Naive thymus-derived CD8-positive, alpha-beta T cell (primary cell): ENCODE measurements around the gene CLIP3. TPM values are rescaled to one million over a fixed set of nuclear protein-coding genes. Genes with fewer than 3 reads are reported as not detected.
"Not testable (repeated sequence)": the region's sequence is repeated elsewhere in the genome, so short reads cannot be mapped to it uniquely, and the experiment has no call there.

ENCODE experiments used
- ATAC-seq, 2 donors: fragments of 150-1000 bp; cut with Tn5 transposase in 1 of 2; sonication (Bioruptor Pico), chemical (Tn5 transposase) in 1 of 2; 1 replicate in 1 of 2; 2 replicates in 1 of 2; pipeline ENCODE4 v1.10.0; 2021; ENCODE audit warnings: mild to moderate bottlenecking in 2 of 2, moderate library complexity in 2 of 2
- POLR2A ChIA-PET: fragments of 350-600 bp; sonication (Branson Sonifier 250); formaldehyde crosslinking; loops from one replicate; lab custom pipeline; 2021; ENCODE audit warnings: antibody characterized with exemption; lab: Charles Lee
- DNase-seq, 10 donors: peaks; one replicate each; pipeline versions ENCODE4 v3.0.0 to v3.0.0-alpha.2; 2020 to 2022
- H3K27ac Mint-ChIP-seq, 10 donors: one replicate each; pipeline ENCODE4 v1.8.0; 2020 to 2022; ENCODE audit warnings: mild to moderate bottlenecking in 10 of 10, mixed read lengths in 10 of 10, moderate library complexity in 4 of 10, inconsistent platforms in 1 of 10
- H3K27me3 Mint-ChIP-seq, 5 donors: one replicate each; pipeline ENCODE4 v1.8.0; 2021 to 2022; ENCODE audit warnings: mixed read lengths in 5 of 5
- H3K36me3 Mint-ChIP-seq, 3 donors: one replicate each; pipeline ENCODE4 v1.8.0; 2020 to 2022; ENCODE audit warnings: mixed read lengths in 3 of 3, mild to moderate bottlenecking in 2 of 3, inconsistent platforms in 1 of 3
- H3K4me1 Mint-ChIP-seq, 4 donors: one replicate each; pipeline ENCODE4 v1.8.0; 2021 to 2022; ENCODE audit warnings: mixed read lengths in 4 of 4
- H3K4me3 Mint-ChIP-seq, 10 donors: one replicate each; pipeline ENCODE4 v1.8.0; 2020 to 2022; ENCODE audit warnings: mild to moderate bottlenecking in 10 of 10, mixed read lengths in 10 of 10, moderate library complexity in 6 of 10, inconsistent platforms in 1 of 10
- H3K9me3 Mint-ChIP-seq, 9 donors: one replicate each; pipeline ENCODE4 v1.8.0; 2020 to 2022; ENCODE audit warnings: mixed read lengths in 9 of 9, mild to moderate bottlenecking in 3 of 9, inconsistent platforms in 1 of 9, moderate library complexity in 1 of 9
- polyA plus RNA-seq, 3 donors: library from polyadenylated mRNA; unstranded; fragments of 300-500 nt; fragmentation: Illumina TruSeq; gene quantifications; one replicate each; pipeline ENCODE4 v1.2.3, GENCODE V29; 2021
- total RNA-seq, 8 experiments: library from RNA in 2 of 8; stranded (reverse) in 2 of 8; gene quantifications; one replicate each; pipeline ENCODE4 v1.2.3 and lab custom pipeline; 2021 to 2026

The CLIP3 gene
- total and polyA plus RNA-seq, 5 experiments from 2014 or later, result 1.3 to 2.6 (median 1.6) TPM; not detected in 1

DNA sequence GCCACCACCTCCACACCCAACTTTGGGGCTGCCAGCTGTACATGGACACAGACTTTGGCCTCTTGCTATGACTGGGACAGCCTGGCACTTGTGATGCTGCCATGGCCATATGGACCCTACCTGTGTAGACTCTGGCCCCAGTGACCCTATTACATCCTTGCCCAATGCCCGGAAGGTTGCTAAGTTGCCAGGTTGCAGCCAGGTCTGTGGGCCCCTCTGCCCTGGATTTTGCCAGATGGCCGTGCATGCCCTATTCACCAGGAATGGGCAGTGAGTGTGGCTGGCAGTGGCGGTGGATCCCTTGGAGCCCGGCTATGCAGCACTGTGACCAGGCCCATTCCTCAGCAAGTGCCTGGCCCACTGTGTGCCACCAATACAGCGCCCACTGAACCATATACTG lies 46.6 kb downstream of the CLIP3 start:
- no peak for ATAC-seq
- Mint-ChIP-seq H3K4me3 (peak overlapping the region in 6 of 10 donors; percentile 13 to 83 (median 56)), H3K27me3 (peaks cover 19 to 69% (median 50%) of the 10 kb centered on the region in 5 donors), H3K36me3 (peaks cover 0 to 2% (median 0%) of the 10 kb centered on the region in 3 donors), H3K4me1 (peaks cover 5 to 7% (median 7%) of the 10 kb centered on the region in 4 donors), H3K27ac (no peak overlapping the region), H3K9me3 (peaks cover 0 to 2% (median 0%) of the 10 kb centered on the region in 9 donors)
- POLR2A ChIA-PET, result no interaction called here
- no peak for DNase-seq

DNA sequence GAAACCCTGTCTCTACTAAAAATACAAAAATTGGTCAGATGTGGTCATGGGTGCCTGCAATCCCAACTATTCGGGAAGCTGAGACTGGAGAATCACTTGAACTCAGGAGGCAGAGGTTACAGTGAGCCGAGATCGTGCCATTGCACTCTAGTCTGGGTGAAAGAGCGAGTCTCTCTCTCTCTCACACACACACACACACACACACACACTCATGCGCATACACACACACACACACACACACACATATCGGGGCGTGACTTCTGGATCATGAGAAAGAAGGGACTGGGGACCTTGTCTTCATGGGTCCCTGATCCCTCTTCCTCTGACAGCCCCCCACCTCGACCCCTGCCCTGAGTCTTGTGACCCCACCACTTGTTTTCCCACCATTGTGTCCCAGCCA lies 49.5 kb downstream of the CLIP3 start:
- POLR2A ChIA-PET, result no interaction called here
- peaks cover 28 to 77% (median 67%) of the 10 kb centered on the region in 5 donors for H3K27me3 Mint-ChIP-seq
- peaks cover 0 to 2% (median 0%) of the 10 kb centered on the region in 9 donors for H3K9me3 Mint-ChIP-seq
- H3K4me1 Mint-ChIP-seq, result peaks cover 5 to 7% (median 7%) of the 10 kb centered on the region in 4 donors
- ATAC-seq (no peak), DNase-seq (no peak)
- H3K36me3 Mint-ChIP-seq, result peaks cover 0 to 2% (median 0%) of the 10 kb centered on the region in 3 donors
- H3K27ac Mint-ChIP-seq, result no peak overlapping the region
- no peak overlapping the region for H3K4me3 Mint-ChIP-seq

DNA sequence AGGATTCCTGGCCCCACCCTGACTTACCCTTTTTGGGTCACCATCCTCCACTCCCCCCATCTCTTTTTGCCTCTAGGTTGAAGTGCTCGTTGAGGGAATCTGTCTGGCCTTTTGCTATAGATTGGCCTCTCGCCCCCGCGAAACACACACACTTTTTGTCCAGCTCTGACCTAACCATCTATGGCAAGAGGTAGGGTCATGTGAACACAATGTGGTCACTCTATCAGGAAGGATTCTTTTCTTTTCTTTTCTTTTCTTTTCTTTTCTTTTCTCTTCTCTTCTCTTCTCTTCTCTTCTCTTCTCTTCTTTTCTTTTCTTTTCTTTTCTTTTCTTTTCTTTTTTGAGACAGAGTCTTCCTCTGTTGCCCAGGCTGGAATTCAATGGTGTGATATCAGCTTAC lies 51.7 kb downstream of the CLIP3 start:
- not testable (repeated sequence) for ATAC-seq, DNase-seq, H3K4me1 Mint-ChIP-seq, H3K36me3 Mint-ChIP-seq, H3K9me3 Mint-ChIP-seq
- POLR2A ChIA-PET, result interaction anchor here (0.6 kb wide), 1 partner anchor 88 kb away, joined by 4 read pairs; no protein-coding TSS in a partner anchor
- Mint-ChIP-seq H3K4me3 (peak overlapping the region in 1 of 10 donors; percentile 35), H3K27ac (peak overlapping the region in 1 of 10 donors; percentile 57), H3K27me3 (peaks cover 25 to 68% (median 58%) of the 10 kb centered on the region in 5 donors)

DNA sequence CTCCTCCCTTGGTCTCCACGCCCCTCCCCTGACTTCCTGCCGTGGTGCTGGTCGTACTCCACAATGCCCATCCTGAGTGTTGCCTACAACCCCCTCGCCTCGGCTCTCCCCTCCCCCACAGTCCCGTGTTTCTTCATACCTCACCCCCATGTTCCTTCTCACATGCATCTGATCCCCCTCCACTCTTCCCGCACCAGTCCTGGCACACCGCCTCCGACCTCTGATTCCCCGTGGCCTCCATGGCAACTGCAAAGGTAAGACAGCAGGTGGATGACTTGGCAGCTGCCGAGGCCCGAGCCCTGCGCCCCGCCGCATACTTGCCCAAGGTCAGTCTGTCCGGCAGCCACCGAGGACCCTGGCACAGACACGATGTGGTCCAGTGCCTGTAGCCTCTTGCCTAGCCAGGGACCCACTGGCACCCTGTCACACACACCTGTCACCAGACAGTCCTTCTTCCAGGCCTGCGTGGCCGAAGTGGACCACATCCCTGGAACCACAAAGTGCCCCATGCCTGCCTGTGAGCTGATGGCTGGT lies 53.8 kb downstream of the CLIP3 start:
- no peak for ATAC-seq

DNA sequence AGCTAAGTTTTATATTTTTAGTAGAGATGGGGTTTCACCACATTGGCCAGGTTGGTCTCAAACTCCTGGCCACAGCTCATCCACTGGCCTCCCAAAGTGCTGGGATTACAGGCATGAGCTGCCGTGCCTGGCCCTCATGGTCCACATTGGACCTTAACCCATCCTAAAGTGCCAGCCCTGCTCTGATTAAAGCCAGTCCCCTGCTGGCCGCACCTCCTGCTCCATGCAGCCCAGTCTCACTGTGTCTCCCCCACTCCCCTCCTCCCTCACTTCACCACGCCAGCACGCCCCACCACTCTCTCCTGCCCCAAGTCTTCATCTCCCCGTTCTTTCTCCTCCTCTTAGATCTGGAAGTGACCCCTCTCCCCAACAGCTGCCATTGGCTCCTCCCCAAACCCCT lies 54.4 kb downstream of the CLIP3 start:
- Mint-ChIP-seq H3K27ac (no peak overlapping the region), H3K36me3 (no peaks in the 10 kb centered on the region), H3K4me3 (no peak overlapping the region), H3K9me3 (no peaks in the 10 kb centered on the region), H3K4me1 (peaks cover 0 to 3% (median 0%) of the 10 kb centered on the region in 4 donors), H3K27me3 (peaks cover 9 to 49% (median 37%) of the 10 kb centered on the region in 5 donors)
- ATAC-seq (no peak), DNase-seq (no peak)
- POLR2A ChIA-PET, result no interaction called here

More for the DNA sequence above, 53.8 kb downstream of the CLIP3 start:
- POLR2A ChIA-PET, result no interaction called here
- H3K4me3 Mint-ChIP-seq, result no peak overlapping the region
- H3K27ac Mint-ChIP-seq, result no peak overlapping the region
- H3K27me3 Mint-ChIP-seq, result peaks cover 9 to 55% (median 42%) of the 10 kb centered on the region in 5 donors
- H3K36me3 Mint-ChIP-seq, result no peaks in the 10 kb centered on the region
- H3K9me3 Mint-ChIP-seq, result no peaks in the 10 kb centered on the region
- H3K4me1 Mint-ChIP-seq, result peaks cover 0 to 3% (median 0%) of the 10 kb centered on the region in 4 donors
- DNase-seq, result no peak

DNA sequence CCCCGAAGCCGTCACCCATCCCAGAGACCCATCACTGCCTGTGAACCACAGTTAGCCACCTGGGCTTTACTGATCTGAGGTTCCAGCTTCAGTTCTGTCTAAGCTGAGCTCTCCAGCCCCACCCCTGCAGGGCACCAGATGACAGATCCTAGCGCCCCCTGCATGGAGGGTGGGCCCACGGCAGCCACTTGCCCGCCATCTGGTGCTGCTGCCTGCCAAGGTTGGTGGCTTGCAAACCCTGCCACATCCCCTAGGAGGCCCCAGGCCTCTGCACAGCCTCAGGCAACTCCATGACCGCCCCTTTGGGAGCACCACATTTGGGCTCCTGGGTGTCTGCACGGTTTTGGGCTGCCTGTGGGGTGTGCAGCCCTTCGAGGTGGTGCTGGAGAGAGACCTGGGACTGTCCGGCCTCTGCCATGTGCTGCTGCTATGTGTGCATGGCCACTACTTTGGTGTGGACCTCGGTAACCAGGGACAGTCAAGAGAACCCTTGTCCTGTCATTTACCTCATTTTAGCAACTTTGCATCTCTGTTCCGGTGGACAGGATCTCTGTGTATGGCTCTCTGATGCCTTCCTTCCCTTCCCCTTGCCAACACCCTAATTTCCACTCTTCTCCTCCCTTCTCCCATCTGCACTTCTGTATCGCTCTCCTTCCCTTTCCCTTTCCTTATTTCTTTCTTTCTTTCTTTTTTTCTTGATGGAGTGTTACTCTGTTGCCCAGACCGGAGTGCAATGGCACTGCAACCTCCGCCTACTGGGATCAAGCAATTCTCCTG lies 55.0 kb downstream of the CLIP3 start:
- Mint-ChIP-seq H3K27ac (no peak overlapping the region), H3K4me1 (peaks cover 0 to 3% (median 0%) of the 10 kb centered on the region in 4 donors), H3K36me3 (no peaks in the 10 kb centered on the region), H3K4me3 (no peak overlapping the region), H3K27me3 (peaks cover 9 to 46% (median 34%) of the 10 kb centered on the region in 5 donors), H3K9me3 (no peaks in the 10 kb centered on the region)
- POLR2A ChIA-PET, result interaction anchor here (0.5 kb wide), 1 partner anchor 13 kb away, joined by 3 read pairs; no protein-coding TSS in a partner anchor
- peak in 3 of 10 donors; percentile 15 to 69 (median 29) for DNase-seq
- peak; percentile 62 to 69 for ATAC-seq

DNA sequence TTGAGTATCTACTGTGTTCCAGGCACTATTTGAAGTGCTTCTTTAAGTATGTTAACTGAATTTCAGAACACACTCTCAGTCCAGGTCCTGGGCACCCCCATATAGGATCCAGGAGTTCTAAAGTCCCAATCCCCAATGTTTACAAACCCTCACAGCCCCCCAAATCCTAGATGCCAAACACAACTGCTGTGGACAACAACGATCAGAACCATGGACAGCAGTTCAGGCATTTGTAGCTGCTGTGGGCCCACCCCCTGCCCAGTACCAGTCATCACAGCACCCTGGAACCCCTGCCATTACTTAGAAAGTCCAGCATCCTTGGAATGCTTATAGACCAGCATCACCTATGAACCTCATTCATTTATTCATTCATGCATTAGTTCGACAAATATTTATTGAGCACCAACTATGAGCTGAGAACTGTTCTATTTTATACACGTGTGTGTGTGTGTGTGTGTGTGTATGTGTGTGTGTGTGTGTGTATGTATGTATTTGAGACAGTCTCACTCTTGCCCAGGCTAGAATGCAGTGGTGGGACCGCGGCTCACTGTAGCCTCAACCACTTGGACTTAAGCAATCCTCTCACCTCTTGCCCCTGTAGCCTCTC lies 57.0 kb downstream of the CLIP3 start:
- Mint-ChIP-seq H3K27ac (no peak overlapping the region), H3K9me3 (no peaks in the 10 kb centered on the region), H3K36me3 (no peaks in the 10 kb centered on the region), H3K27me3 (peaks cover 6 to 37% (median 21%) of the 10 kb centered on the region in 5 donors), H3K4me3 (no peak overlapping the region), H3K4me1 (peaks cover 0 to 5% (median 0%) of the 10 kb centered on the region in 4 donors)
- peak in 2 of 10 donors; percentile 22 to 26 for DNase-seq
- ATAC-seq, result peak in 1 of 2 donors; percentile 33
- POLR2A ChIA-PET, result no interaction called here

DNA sequence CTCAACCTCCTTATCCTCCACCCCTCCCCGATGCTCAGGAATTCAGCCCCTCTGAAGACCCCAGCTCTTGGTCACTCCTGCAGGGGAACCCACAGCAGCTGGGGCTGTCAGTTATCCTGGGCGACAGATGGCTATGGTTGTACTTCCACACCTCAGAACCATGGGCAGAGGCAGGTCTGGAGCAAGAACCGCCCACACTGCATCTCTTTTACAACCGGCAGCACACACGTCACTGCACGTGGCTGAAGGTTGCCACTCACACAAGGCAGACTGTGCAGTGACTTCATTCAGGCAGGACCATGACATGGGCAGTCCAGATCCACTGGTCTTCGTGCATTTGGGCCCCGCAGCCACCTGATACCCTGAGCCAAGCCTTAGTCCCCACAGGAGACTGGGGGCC lies 59.2 kb downstream of the CLIP3 start:
- ATAC-seq (no peak), DNase-seq (no peak)
- Mint-ChIP-seq H3K27me3 (peaks cover 0 to 25% (median 9%) of the 10 kb centered on the region in 5 donors), H3K9me3 (no peaks in the 10 kb centered on the region), H3K27ac (no peak overlapping the region), H3K36me3 (no peaks in the 10 kb centered on the region), H3K4me3 (no peak overlapping the region), H3K4me1 (peaks cover 0 to 7% (median 5%) of the 10 kb centered on the region in 4 donors)
- POLR2A ChIA-PET, result no interaction called here

DNA sequence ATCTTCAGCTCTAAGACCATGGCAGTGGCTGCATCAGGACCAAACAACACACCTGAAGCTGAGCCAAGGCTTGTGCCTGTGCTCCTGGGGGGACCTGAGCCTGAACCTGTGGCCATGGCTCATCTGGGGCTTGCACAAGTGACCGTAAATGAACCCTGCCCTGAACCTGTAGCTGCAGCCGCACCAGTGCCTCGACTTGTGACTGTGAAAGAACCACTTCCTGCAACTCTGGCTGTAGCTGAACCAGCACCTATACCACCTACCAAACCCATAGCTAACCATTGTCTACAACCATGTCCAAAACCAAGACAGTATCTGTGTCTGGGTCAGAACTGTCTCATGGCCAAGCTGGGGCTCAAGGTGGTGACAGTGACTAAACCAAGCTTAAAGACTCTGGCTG lies 65.9 kb downstream of the CLIP3 start:
- H3K4me3 Mint-ChIP-seq, result no peak overlapping the region
- H3K27ac Mint-ChIP-seq, result no peak overlapping the region
- POLR2A ChIA-PET, result interaction anchor here (0.7 kb wide), 1 partner anchor 248 kb away, joined by 4 read pairs; the partner anchor contains the start of genes ZNF146 and ZNF565
- H3K9me3 Mint-ChIP-seq, result no peaks in the 10 kb centered on the region
- ATAC-seq (no peak), DNase-seq (no peak)
- H3K4me1 Mint-ChIP-seq, result peaks cover 0 to 7% (median 5%) of the 10 kb centered on the region in 4 donors
- peaks cover 0 to 6% (median 5%) of the 10 kb centered on the region in 5 donors for H3K27me3 Mint-ChIP-seq
- H3K36me3 Mint-ChIP-seq, result no peaks in the 10 kb centered on the region

Other genes with a start within 250 kb of the CLIP3 start
- gene PRODH2, start 220.0 kb downstream of the CLIP3 start, total RNA-seq, result not detected
- not detected for gene PRODH2, start 220.0 kb downstream of the CLIP3 start, polyA plus RNA-seq
- gene NPHS1, start 180.4 kb downstream of the CLIP3 start, total RNA-seq, result under 1 TPM in 1 of 2 experiments, not detected in 1; 0.27 TPM
- gene NPHS1, start 180.4 kb downstream of the CLIP3 start, polyA plus RNA-seq, result under 1 TPM in 1 of 3 donors, not detected in 2; 0.50 TPM
- gene KIRREL2, start 176.0 kb downstream of the CLIP3 start, total RNA-seq, result under 1 TPM; 0.96 to 0.99 TPM
- under 1 TPM; 0.16 to 0.77 (median 0.35) TPM for gene KIRREL2, start 176.0 kb downstream of the CLIP3 start, polyA plus RNA-seq
- gene APLP1, start 164.3 kb downstream of the CLIP3 start, total RNA-seq, result not detected
- gene APLP1, start 164.3 kb downstream of the CLIP3 start, polyA plus RNA-seq, result not detected
- 10 to 100 TPM; 42.7 to 48.7 TPM for gene NFKBID, start 132.3 kb downstream of the CLIP3 start, total RNA-seq
- gene NFKBID, start 132.3 kb downstream of the CLIP3 start, polyA plus RNA-seq, result 1 to 10 TPM; 1.2 to 2.8 (median 2.5) TPM
- gene HCST, start 130.3 kb downstream of the CLIP3 start, total RNA-seq, result 10 to 100 TPM; 85.7 to 87.7 TPM
- gene HCST, start 130.3 kb downstream of the CLIP3 start, polyA plus RNA-seq, result 1,000 to 10,000 TPM; 1,254 to 1,751 (median 1,469) TPM
- gene TYROBP, start 124.6 kb downstream of the CLIP3 start, total RNA-seq, result 1 to 10 TPM; 3.1 to 5.8 TPM
- gene TYROBP, start 124.6 kb downstream of the CLIP3 start, polyA plus RNA-seq, result 10 to 100 TPM in 1 of 3 donors, 1 to 10 TPM in 2; 4.4 to 72.6 (median 5.6) TPM
- 10 to 100 TPM; 11.2 to 11.4 TPM for gene LRFN3, start 96.5 kb downstream of the CLIP3 start, total RNA-seq
- gene LRFN3, start 96.5 kb downstream of the CLIP3 start, polyA plus RNA-seq, result 1 to 10 TPM in 2 of 3 donors, under 1 TPM in 1; 0.62 to 1.4 (median 1.1) TPM
- 10 to 100 TPM; 19.4 to 24.2 TPM for gene SDHAF1, start 37.7 kb downstream of the CLIP3 start, total RNA-seq
- gene SDHAF1, start 37.7 kb downstream of the CLIP3 start, polyA plus RNA-seq, result 10 to 100 TPM; 31.9 to 50.9 (median 34.9) TPM
- gene SYNE4, start 24.1 kb downstream of the CLIP3 start, total RNA-seq, result 1 to 10 TPM; 3.5 to 4.7 TPM
- gene SYNE4, start 24.1 kb downstream of the CLIP3 start, polyA plus RNA-seq, result under 1 TPM in 1 of 3 donors, not detected in 2; 0.19 TPM
- 10 to 100 TPM; 58.1 to 65.5 TPM for gene ALKBH6, start 18.7 kb downstream of the CLIP3 start, total RNA-seq
- 10 to 100 TPM; 18.7 to 25.6 (median 21.9) TPM for gene ALKBH6, start 18.7 kb downstream of the CLIP3 start, polyA plus RNA-seq
- gene THAP8, start 21.4 kb upstream of the CLIP3 start, total RNA-seq, result 1 to 10 TPM; 3.6 to 4.6 TPM
- 1 to 10 TPM; 2.4 to 7.2 (median 5.3) TPM for gene THAP8, start 21.4 kb upstream of the CLIP3 start, polyA plus RNA-seq
- 1 to 10 TPM; 2.0 to 2.5 TPM for gene WDR62, start 22.0 kb upstream of the CLIP3 start, total RNA-seq
- under 1 TPM in 2 of 3 donors, not detected in 1; 0.13 to 0.23 TPM for gene WDR62, start 22.0 kb upstream of the CLIP3 start, polyA plus RNA-seq
- not detected for gene OVOL3, start 78.3 kb upstream of the CLIP3 start, total RNA-seq
- not detected for gene OVOL3, start 78.3 kb upstream of the CLIP3 start, polyA plus RNA-seq
- 10 to 100 TPM; 37.2 to 48.8 TPM for gene POLR2I, start 82.0 kb upstream of the CLIP3 start, total RNA-seq
- 100 to 1,000 TPM; 124 to 168 (median 149) TPM for gene POLR2I, start 82.0 kb upstream of the CLIP3 start, polyA plus RNA-seq
- gene TBCB, start 82.6 kb upstream of the CLIP3 start, total RNA-seq, result 100 to 1,000 TPM; 111 to 120 TPM
- 100 to 1,000 TPM; 169 to 208 (median 179) TPM for gene TBCB, start 82.6 kb upstream of the CLIP3 start, polyA plus RNA-seq
- gene CAPNS1, start 107.2 kb upstream of the CLIP3 start, total RNA-seq, result 100 to 1,000 TPM; 228 to 239 TPM
- gene CAPNS1, start 107.2 kb upstream of the CLIP3 start, polyA plus RNA-seq, result 100 to 1,000 TPM in 1 of 3 donors, 10 to 100 TPM in 2; 93.4 to 137 (median 100.0) TPM
- not detected for gene COX7A1, start 119.6 kb upstream of the CLIP3 start, total RNA-seq
- not detected for gene COX7A1, start 119.6 kb upstream of the CLIP3 start, polyA plus RNA-seq
- gene ZNF565, start 181.8 kb upstream of the CLIP3 start, total RNA-seq, result 1 to 10 TPM; 7.2 to 9.4 TPM
- gene ZNF565, start 181.8 kb upstream of the CLIP3 start, polyA plus RNA-seq, result 1 to 10 TPM; 1.7 to 4.8 (median 2.5) TPM
- gene ZNF146, start 182.2 kb upstream of the CLIP3 start, total RNA-seq, result 10 to 100 TPM; 71.8 to 86.0 TPM
- gene ZNF146, start 182.2 kb upstream of the CLIP3 start, polyA plus RNA-seq, result 10 to 100 TPM; 51.4 to 88.6 (median 67.9) TPM